NCI-H1105 treated with DMSO at 0.1 percent for 48 hours (cell line): ENCODE data around the gene DLG2.

ENCODE experiments used
- DNase-seq: peaks from one replicate; lab custom pipeline; 2025; lab: John Stamatoyannopoulos, UW

DLG2 gene

GRCh38 chr11:83521647-83522596, 2105.2 kb downstream of the DLG2 start:
- DNase-seq = peak; percentile 61

- DNase-seq = no peak
Observed at GRCh38 chr11:83520849-83521248, 2106.3 kb downstream of the DLG2 start.

- DNase-seq = no peak
Observed at GRCh38 chr11:83511646-83512045, 2115.5 kb downstream of the DLG2 start.

- DNase-seq = no peak
Observed at GRCh38 chr11:83510530-83511460, 2116.3 kb downstream of the DLG2 start.

GRCh38 chr11:83508804-83509203, 2118.3 kb downstream of the DLG2 start:
- DNase-seq = no peak

GRCh38 chr11:83502041-83502440, 2125.1 kb downstream of the DLG2 start:
- DNase-seq = no peak

GRCh38 chr11:83493917-83494316, 2133.2 kb downstream of the DLG2 start:
- no peak for DNase-seq

- DNase-seq = no peak
Observed at GRCh38 chr11:83493034-83493433, 2134.1 kb downstream of the DLG2 start.

GRCh38 chr11:83483808-83484207, 2143.3 kb downstream of the DLG2 start:
- DNase-seq = no peak

- DNase-seq = no peak
Observed at GRCh38 chr11:83480811-83481210, 2146.3 kb downstream of the DLG2 start.

GRCh38 chr11:83480251-83480650, 2146.9 kb downstream of the DLG2 start:
- no peak for DNase-seq

- DNase-seq = no peak
Observed at GRCh38 chr11:83477772-83478171, 2149.4 kb downstream of the DLG2 start.

- DNase-seq = no peak
Observed at GRCh38 chr11:83475760-83476159, 2151.4 kb downstream of the DLG2 start.

- no peak for DNase-seq
Observed at GRCh38 chr11:83473743-83474142, 2153.4 kb downstream of the DLG2 start.

GRCh38 chr11:83472806-83473205, 2154.3 kb downstream of the DLG2 start:
- DNase-seq = no peak

GRCh38 chr11:83471831-83472727, 2155.1 kb downstream of the DLG2 start:
- no peak for DNase-seq

- no peak for DNase-seq
Observed at GRCh38 chr11:83467837-83468236, 2159.3 kb downstream of the DLG2 start.

GRCh38 chr11:83464160-83464944, 2162.8 kb downstream of the DLG2 start:
- DNase-seq = peak; percentile 26

GRCh38 chr11:83459798-83460197, 2167.3 kb downstream of the DLG2 start:
- no peak for DNase-seq

- no peak for DNase-seq
Observed at GRCh38 chr11:83456566-83456965, 2170.6 kb downstream of the DLG2 start.

- no peak for DNase-seq
Observed at GRCh38 chr11:83456075-83456474, 2171.1 kb downstream of the DLG2 start.
